ENCODE measurements around the gene ACSS1.

- TF ChIP-seq CTCF (IDR thresholded peaks at IDR 0.05) (peak; percentile 76), RAD21 (conservative IDR thresholded peaks at IDR 0.05 in 1 of 2, IDR thresholded peaks at IDR 0.05 in 1 of 2) (peak; percentile 74 to 82)
Observed at GRCh38 chr20:24993337-24994185, 64.4 kb downstream of the ACSS1 start.

Measured in A549 (cell line).